Measurements from ENCODE around the gene UBTD2. TPM values are rescaled to one million over a fixed set of nuclear protein-coding genes. Genes with fewer than 3 reads are reported as not detected.

UBTD2 gene
- total and polyA plus RNA-seq, 2 experiments from 2014 or later: 17.9 to 46.3 TPM

DNA sequence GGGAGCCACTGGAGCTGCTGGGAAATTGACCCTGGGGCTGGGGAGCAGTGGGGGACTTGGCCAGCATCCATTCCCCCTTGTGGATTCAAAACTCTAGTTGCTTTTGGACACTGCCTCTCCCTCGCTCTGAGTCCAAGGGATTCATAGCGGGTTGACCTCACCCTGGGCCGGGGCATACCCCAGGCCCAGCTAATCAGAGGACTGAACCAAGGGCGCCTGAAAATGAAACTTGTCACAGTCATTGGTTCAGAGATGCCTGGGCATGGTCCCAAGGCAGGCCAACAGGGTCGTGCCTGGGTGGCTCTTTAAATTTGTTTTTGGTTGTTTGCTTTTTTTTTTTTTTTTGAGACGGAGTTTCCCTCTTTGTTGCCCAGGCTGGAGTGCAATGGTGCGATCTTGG lies 118.1 kb downstream of the UBTD2 start:
- peaks cover 3% of the 10 kb centered on the region; the same call in 1 of the 2 replicates for H3F3A ChIP-seq (replicated peaks; ENCODE audit: low read depth)
- no peaks in the 10 kb centered on the region; the same call in none of the 2 replicates for H4K20me1 ChIP-seq (replicated peaks; ENCODE audit: insufficient read depth)
- TF ChIP-seq REST (IDR thresholded peaks at IDR 0.05; ENCODE audit: unreplicated experiment) (no peak), POLR2AphosphoS5 (IDR thresholded peaks at IDR 0.05; ENCODE audit: low read depth) (no peak), ZNF331 (CRISPR knock-in tag; IDR thresholded peaks at IDR 0.05; ENCODE audit: low read depth) (no peak), ZNF462 (CRISPR knock-in tag; IDR thresholded peaks at IDR 0.05) (no peak), EZH2 (IDR thresholded peaks at IDR 0.05; ENCODE audit: low read depth, unreplicated experiment) (no peak), CTCF (conservative IDR thresholded peaks at IDR 0.05; ENCODE audit: low read depth in 2 of 2) (no peak), ZNF114 (CRISPR knock-in tag; IDR thresholded peaks at IDR 0.05) (no peak), ETS1 (IDR thresholded peaks at IDR 0.05) (no peak), JUNB (IDR thresholded peaks at IDR 0.05; ENCODE audit: unreplicated experiment) (no peak), CREB1 (CRISPR knock-in tag; IDR thresholded peaks at IDR 0.05; ENCODE audit: low read depth) (no peak), EZH2phosphoT487 (IDR thresholded peaks at IDR 0.05; ENCODE audit: unreplicated experiment) (no peak), NANOG (IDR thresholded peaks at IDR 0.05; ENCODE audit: borderline replicate concordance) (no peak), STAT1 (IDR thresholded peaks at IDR 0.05; ENCODE audit: unreplicated experiment) (no peak)
- no peaks in the 10 kb centered on the region for H3K9me2 ChIP-seq (ENCODE audit: insufficient read depth)
- H3K79me2 ChIP-seq (replicated peaks; ENCODE audit: insufficient read depth): peaks cover 16% of the 10 kb centered on the region; the same call in 1 of the 2 replicates
- Mint-ChIP-seq H3K4me1 (peaks cover 5% of the 10 kb centered on the region; the same call in 2 of the 3 replicates), H3K4me3 (no peak overlapping the region), H3K9me3 (no peaks in the 10 kb centered on the region), H3K36me3 (ENCODE audit: low read depth) (no peaks in the 10 kb centered on the region; the same call in 2 of the 3 replicates), H3K27ac (no peak overlapping the region), H3K27me3 (ENCODE audit: insufficient read depth, low read depth, poor library complexity) (peaks cover 2% of the 10 kb centered on the region)
- DNase-seq (ENCODE audit: low spot score): no peak
- H3K4me3 ChIP-seq: no peak overlapping the region
- H3K36me3 ChIP-seq (ENCODE audit: insufficient read depth): no peaks in the 10 kb centered on the region
- no peaks in the 10 kb centered on the region for H3K27me3 ChIP-seq (ENCODE audit: insufficient read depth)
- H3K27ac ChIP-seq (ENCODE audit: low read depth): no peak overlapping the region
- no peak overlapping the region for H2AFZ ChIP-seq
- H3K4me2 ChIP-seq: no peak overlapping the region
- ATAC-seq: no peak
- H3K4me1 ChIP-seq (ENCODE audit: insufficient read depth): no peaks in the 10 kb centered on the region

Data from GM23338 (cell line).